Hematopoietic multipotent progenitor cell treated with erythropoietin and hydrocortisone succinate and interleukin-3 and kit ligand, for 15 days (in vitro differentiated cells): Measurements from ENCODE around the gene OSR1.
"Not testable (repeated sequence)": the region's sequence is repeated elsewhere in the genome, so short reads cannot be mapped to it uniquely, and the experiment has no call there.

ENCODE experiments used
- DNase-seq: peaks from one replicate; pipeline ENCODE4 v3.0.0-alpha.2; 2015; ENCODE audit warnings: low spot score

Gene OSR1

GRCh38 chr2:19358242-19359020 lies at the start of gene OSR1:
OSR1 (minus strand) TSS chr2:19358623; CDS start chr2:19353805, 4,818 bp downstream.
- DNase-seq, result no peak

- DNase-seq, result no peak
Observed at GRCh38 chr2:19403785-19404184, 45.4 kb upstream of the OSR1 start.

- no peak for DNase-seq
Observed at GRCh38 chr2:19392191-19392590, 33.8 kb upstream of the OSR1 start.

GRCh38 chr2:19389469-19389868 lies 31.0 kb upstream of the OSR1 start:
- DNase-seq, result not testable (repeated sequence)

GRCh38 chr2:19380532-19380931 lies 22.1 kb upstream of the OSR1 start:
- no peak for DNase-seq

- DNase-seq, result no peak
Observed at GRCh38 chr2:19378939-19379338, 20.5 kb upstream of the OSR1 start.

- DNase-seq, result no peak
Observed at GRCh38 chr2:19377717-19378116, 19.3 kb upstream of the OSR1 start.

GRCh38 chr2:19373352-19373751 lies 14.9 kb upstream of the OSR1 start:
- no peak for DNase-seq

- DNase-seq, result no peak
Observed at GRCh38 chr2:19371996-19372582, 13.7 kb upstream of the OSR1 start.

GRCh38 chr2:19369341-19369955 lies 11.0 kb upstream of the OSR1 start:
- DNase-seq, result no peak

- no peak for DNase-seq
Observed at GRCh38 chr2:19368760-19369159, 10.3 kb upstream of the OSR1 start.

- DNase-seq, result no peak
Observed at GRCh38 chr2:19367326-19367725, 8.9 kb upstream of the OSR1 start.

- DNase-seq, result no peak
Observed at GRCh38 chr2:19365126-19365525, 6.7 kb upstream of the OSR1 start.

GRCh38 chr2:19364014-19364413 lies 5.6 kb upstream of the OSR1 start:
- DNase-seq, result no peak

- DNase-seq, result no peak
Observed at GRCh38 chr2:19363474-19363778, 5.0 kb upstream of the OSR1 start.

GRCh38 chr2:19362755-19363473 lies 4.5 kb upstream of the OSR1 start:
- peak; percentile 30 for DNase-seq

GRCh38 chr2:19362094-19362754 lies 3.8 kb upstream of the OSR1 start:
- DNase-seq, result no peak

GRCh38 chr2:19361325-19361990 lies 3.0 kb upstream of the OSR1 start:
- no peak for DNase-seq

GRCh38 chr2:19360966-19361321 lies 2.5 kb upstream of the OSR1 start:
- no peak for DNase-seq

GRCh38 chr2:19360266-19360965 lies 2.0 kb upstream of the OSR1 start:
- no peak for DNase-seq

- no peak for DNase-seq
Observed at GRCh38 chr2:19359456-19359855, 1.0 kb upstream of the OSR1 start.
